Esophagus squamous epithelium (tissue), 5 donors: Measurements from ENCODE around the gene BABAM1. TPM values are rescaled to one million over a fixed set of nuclear protein-coding genes. Genes with fewer than 3 reads are reported as not detected.

Source experiments
- DNase-seq: peaks from one replicate; lab custom pipeline; 2025; lab: John Stamatoyannopoulos, UW
- H3K27ac ChIP-seq, 4 donors: fragments of 200-600 bp; sonication (generic); one replicate each; pipeline ENCODE4 v1.5.1; 2016 to 2019; ENCODE audit warnings: mild to moderate bottlenecking in 1 of 4
- H3K27me3 ChIP-seq, 4 donors: fragments of 200-600 bp; sonication (generic); 1 replicate in 3 of 4; 2 replicates in 1 of 4; pipeline versions ENCODE4 v1.5.1 to v1.6.0; 2017 to 2021; ENCODE audit warnings: antibody characterized with exemption in 1 of 4
- H3K36me3 ChIP-seq, 3 donors: fragments of 200-600 bp; sonication (generic); one replicate each; pipeline ENCODE4 v1.5.1; 2016 to 2019
- H3K4me1 ChIP-seq, 3 donors: fragments of 200-600 bp; sonication (generic); one replicate each; pipeline ENCODE4 v1.5.1; 2017 to 2019
- H3K4me3 ChIP-seq, 4 donors: fragments of 200-600 bp; sonication (generic); 1 replicate in 3 of 4; 2 replicates in 1 of 4; pipeline ENCODE4 v1.5.1; 2016 to 2019; ENCODE audit warnings: mild to moderate bottlenecking in 2 of 4, moderate library complexity in 1 of 4
- H3K9me3 ChIP-seq, 3 donors: fragments of 200-600 bp; sonication (generic); one replicate each; pipeline ENCODE4 v1.5.1; 2016 to 2019
- CTCF ChIP-seq, 6 experiments: fragments of 450-650 bp in 4 of 6; fragments of 200-600 bp in 2 of 6; sonication (generic) in 2 of 6; IDR thresholded peaks; one replicate each; pipeline ENCODE4 v1.5.1; 2016 to 2019; ENCODE audit warnings: antibody characterized with exemption in 6 of 6, mild to moderate bottlenecking in 4 of 6, moderate library complexity in 4 of 6
- POLR2A ChIP-seq, 4 donors: fragments of 450-650 bp; IDR thresholded peaks; one replicate each; pipeline ENCODE4 v1.6.1; 2017; ENCODE audit warnings: antibody characterized with exemption in 4 of 4, mild to moderate bottlenecking in 4 of 4, moderate library complexity in 3 of 4
- WGBS, 2 donors: methylation state at CpG; one replicate each; pipeline ENCODE4 v1.1.5; 2018; 5-methylcytosine and 5-hydroxymethylcytosine counted together
- intact Hi-C: fragments of 100-400 bp; cut with DNase I; formaldehyde crosslinking; loops from one replicate; pipeline ENCODE4 v1.15.0; 2022
- total RNA-seq, 4 donors: library from RNA; depleted of rRNA; stranded (reverse); fragments of >200 nt; gene quantifications; one replicate each; pipeline ENCODE4 v1.1.0, GENCODE V29; 2016
- donor health status: DM: yes; HTN: yes; CAD: no.

BABAM1 gene
- total RNA-seq, 4 donors from 2014 or later, result 29.1 to 55.8 (median 53.1) TPM

- Histone ChIP-seq H3K4me1 (peaks cover 14 to 20% (median 17%) of the 10 kb centered on the region in 3 donors), H3K4me3 (peak overlapping the region; percentile 22 to 64 (median 38)), H3K27me3 (peaks cover 0 to 20% (median 2%) of the 10 kb centered on the region in 4 donors), H3K27ac (no peak overlapping the region), H3K36me3 (peaks cover 0 to 21% (median 0%) of the 10 kb centered on the region in 3 donors), H3K9me3 (no peaks in the 10 kb centered on the region)
- 7 to 8% methylated on average over 7 to 9 of the region's 45 CpGs for WGBS, 2 donors
- no peak for DNase-seq
- intact Hi-C loops, result loop anchor here (5.0 to 10.0 kb wide), 2 partner anchors 78 to 215 kb away; no protein-coding TSS in a partner anchor
- peak; percentile 88 to 92 (median 90) for TF ChIP-seq CTCF (IDR thresholded peaks at IDR 0.05)
- TF ChIP-seq POLR2A (IDR thresholded peaks at IDR 0.05), result no peak
Measured at GRCh38 chr19:17282488-17283125, 15.4 kb downstream of the BABAM1 start.

GRCh38 chr19:17283504-17283996 lies 16.3 kb downstream of the BABAM1 start:
- Histone ChIP-seq H3K4me1 (peaks cover 14 to 20% (median 17%) of the 10 kb centered on the region in 3 donors), H3K36me3 (peaks cover 0 to 12% (median 0%) of the 10 kb centered on the region in 3 donors), H3K9me3 (no peaks in the 10 kb centered on the region), H3K4me3 (no peak overlapping the region), H3K27ac (no peak overlapping the region), H3K27me3 (peaks cover 0 to 21% (median 2%) of the 10 kb centered on the region in 4 donors)
- WGBS, 2 donors, result no CpG with 5 or more reads among the region's 7 CpGs
- TF ChIP-seq POLR2A (IDR thresholded peaks at IDR 0.05) (no peak), CTCF (IDR thresholded peaks at IDR 0.05) (no peak)
- intact Hi-C loops, result loop anchor here (5.0 to 10.0 kb wide), 2 partner anchors 79 to 216 kb away; no protein-coding TSS in a partner anchor
- no peak for DNase-seq

GRCh38 chr19:17285415-17286135 lies 18.3 kb downstream of the BABAM1 start:
- 87 to 88% methylated on average over 13 of the region's 18 CpGs for WGBS, 2 donors
- Histone ChIP-seq H3K27me3 (peaks cover 0 to 31% (median 2%) of the 10 kb centered on the region in 4 donors), H3K36me3 (no peaks in the 10 kb centered on the region), H3K9me3 (no peaks in the 10 kb centered on the region), H3K4me3 (no peak overlapping the region), H3K27ac (no peak overlapping the region), H3K4me1 (peaks cover 14 to 26% (median 17%) of the 10 kb centered on the region in 3 donors)
- intact Hi-C loops, result loop anchor here (10.0 kb wide), 1 partner anchor 81 kb away; no protein-coding TSS in a partner anchor
- TF ChIP-seq POLR2A (IDR thresholded peaks at IDR 0.05) (no peak), CTCF (IDR thresholded peaks at IDR 0.05) (no peak)
- DNase-seq, result no peak

GRCh38 chr19:17286263-17286662 lies 19.0 kb downstream of the BABAM1 start:
- no peak for DNase-seq
- H3K4me3 ChIP-seq, result no peak overlapping the region
- H3K36me3 ChIP-seq, result no peaks in the 10 kb centered on the region
- H3K9me3 ChIP-seq, result no peaks in the 10 kb centered on the region
- no peak for TF ChIP-seq POLR2A (IDR thresholded peaks at IDR 0.05)
- TF ChIP-seq CTCF (IDR thresholded peaks at IDR 0.05), result no peak
- WGBS, 2 donors, result 100% methylated on average over 1 to 2 of the region's 11 CpGs
- intact Hi-C loops, result loop anchor here (10.0 kb wide), 1 partner anchor 81 kb away; no protein-coding TSS in a partner anchor
- H3K27ac ChIP-seq, result no peak overlapping the region
- peaks cover 14 to 24% (median 16%) of the 10 kb centered on the region in 3 donors for H3K4me1 ChIP-seq
- peaks cover 0 to 28% (median 2%) of the 10 kb centered on the region in 4 donors for H3K27me3 ChIP-seq
